HG03280 (cell line): ENCODE results near the gene SHC3.

ENCODE experiments used
- ATAC-seq: cut with Tn5 transposase; IDR thresholded peaks from one replicate; pipeline ENCODE4 v1.9.1; 2021; ENCODE audit warnings: mild to moderate bottlenecking, moderate library complexity; ENCODE audit not compliant: unreplicated experiment

SHC3 gene

DNA sequence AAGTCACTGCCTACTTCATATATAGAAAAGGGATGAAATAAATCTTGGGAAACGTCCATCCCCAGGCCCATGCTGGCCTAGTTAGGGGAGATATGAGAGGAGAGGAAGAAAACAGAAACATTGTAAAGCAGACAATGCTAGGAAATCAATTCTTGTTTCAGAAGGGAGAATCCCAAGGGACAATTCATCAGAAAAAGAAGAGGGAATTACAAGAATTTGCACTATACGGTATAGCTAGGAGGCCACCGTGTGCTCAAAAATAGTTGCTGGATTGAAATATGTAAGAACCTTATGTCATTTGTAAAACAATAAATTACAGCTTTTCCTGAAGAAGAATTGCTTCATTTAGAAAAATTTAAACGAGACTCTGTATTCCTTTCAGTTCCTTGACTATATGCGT is 8.3 kb upstream of the SHC3 start:
- no peak for ATAC-seq

GRCh38 chr9:89185980-89186379 is 7.4 kb upstream of the SHC3 start:
- no peak for ATAC-seq

DNA sequence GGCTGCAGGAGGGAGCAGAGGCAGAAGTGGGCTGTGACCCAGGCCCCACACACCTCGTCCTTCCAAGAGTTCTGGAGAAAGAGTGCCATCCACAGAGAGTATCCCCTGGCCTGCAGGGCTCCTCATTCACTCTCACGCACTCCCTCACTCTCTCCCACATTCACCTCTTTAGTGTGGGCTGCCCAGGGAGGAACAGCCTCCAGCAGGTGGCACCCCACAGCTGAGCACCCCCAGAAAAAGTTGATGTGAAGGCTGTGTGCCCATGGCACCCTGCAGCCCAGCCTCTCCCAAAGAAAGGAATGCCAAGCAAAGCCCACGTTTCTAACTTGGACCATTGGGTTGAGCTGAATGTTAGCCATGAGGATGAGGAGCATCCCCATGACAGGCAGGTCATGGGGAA is 4.5 kb upstream of the SHC3 start:
- ATAC-seq, result no peak

GRCh38 chr9:89182369-89182768 is 3.8 kb upstream of the SHC3 start:
- ATAC-seq, result no peak

DNA sequence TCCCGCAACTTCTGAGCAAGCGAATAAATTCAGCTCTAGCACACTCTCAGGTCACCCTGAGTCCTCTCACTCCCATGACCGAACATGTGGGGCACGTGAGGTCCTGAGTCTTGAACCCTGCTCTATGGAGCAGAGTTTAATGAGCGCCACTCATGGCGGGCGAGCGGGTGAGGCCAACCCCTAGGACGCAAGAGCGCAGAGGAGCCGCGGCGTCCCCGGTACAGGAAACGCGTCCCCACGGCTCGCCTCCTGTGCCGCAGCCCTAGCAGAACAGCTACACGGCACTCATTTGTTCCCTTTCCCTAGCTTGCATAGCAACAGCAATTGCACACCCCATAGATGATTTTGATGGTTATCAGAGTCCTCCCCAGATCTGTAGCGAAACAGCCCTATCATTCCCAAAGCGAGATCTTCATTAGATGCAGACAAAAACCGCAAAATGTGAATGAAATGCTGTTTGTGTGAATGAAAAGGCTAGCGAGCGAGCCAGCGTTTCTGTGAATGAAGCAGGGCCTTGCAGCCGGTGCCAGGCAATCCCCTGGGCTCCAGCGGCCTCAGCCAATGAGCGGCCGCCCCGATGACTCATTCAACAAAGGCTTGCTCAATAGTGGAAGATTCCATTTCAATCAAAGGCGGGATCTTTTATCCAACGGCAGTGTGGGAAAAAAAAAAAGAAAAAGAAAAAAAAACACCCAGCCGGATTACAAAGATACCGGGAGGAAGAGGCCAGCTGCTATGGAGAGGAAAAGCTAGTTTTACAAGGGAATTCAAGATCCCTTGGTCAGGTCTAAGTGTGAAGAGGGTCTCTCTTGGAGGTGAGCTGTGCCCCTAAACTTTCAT is 1.5 kb upstream of the SHC3 start:
- ATAC-seq, result no peak

DNA sequence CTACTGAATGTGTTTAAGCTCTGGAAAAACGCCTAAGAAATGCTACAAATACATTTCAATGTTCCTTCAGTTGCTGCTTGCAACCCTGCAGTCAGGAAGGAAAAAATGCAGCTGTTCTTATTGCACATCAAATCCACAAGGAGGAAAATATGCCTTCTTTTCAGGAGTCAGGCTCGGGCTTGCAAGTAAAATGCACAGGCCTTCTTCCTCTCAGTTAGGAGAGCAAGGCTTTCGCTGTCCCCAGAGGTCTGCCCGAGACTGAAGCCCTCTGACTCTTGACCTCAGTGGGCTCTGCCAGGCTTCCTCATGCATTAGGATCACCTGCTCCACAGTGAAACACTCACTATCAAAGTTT is 899 bp upstream of the SHC3 start:
- ATAC-seq, result no peak

GRCh38 chr9:89178830-89179539 is 367 bp upstream of the SHC3 start:
- ATAC-seq, result no peak

DNA sequence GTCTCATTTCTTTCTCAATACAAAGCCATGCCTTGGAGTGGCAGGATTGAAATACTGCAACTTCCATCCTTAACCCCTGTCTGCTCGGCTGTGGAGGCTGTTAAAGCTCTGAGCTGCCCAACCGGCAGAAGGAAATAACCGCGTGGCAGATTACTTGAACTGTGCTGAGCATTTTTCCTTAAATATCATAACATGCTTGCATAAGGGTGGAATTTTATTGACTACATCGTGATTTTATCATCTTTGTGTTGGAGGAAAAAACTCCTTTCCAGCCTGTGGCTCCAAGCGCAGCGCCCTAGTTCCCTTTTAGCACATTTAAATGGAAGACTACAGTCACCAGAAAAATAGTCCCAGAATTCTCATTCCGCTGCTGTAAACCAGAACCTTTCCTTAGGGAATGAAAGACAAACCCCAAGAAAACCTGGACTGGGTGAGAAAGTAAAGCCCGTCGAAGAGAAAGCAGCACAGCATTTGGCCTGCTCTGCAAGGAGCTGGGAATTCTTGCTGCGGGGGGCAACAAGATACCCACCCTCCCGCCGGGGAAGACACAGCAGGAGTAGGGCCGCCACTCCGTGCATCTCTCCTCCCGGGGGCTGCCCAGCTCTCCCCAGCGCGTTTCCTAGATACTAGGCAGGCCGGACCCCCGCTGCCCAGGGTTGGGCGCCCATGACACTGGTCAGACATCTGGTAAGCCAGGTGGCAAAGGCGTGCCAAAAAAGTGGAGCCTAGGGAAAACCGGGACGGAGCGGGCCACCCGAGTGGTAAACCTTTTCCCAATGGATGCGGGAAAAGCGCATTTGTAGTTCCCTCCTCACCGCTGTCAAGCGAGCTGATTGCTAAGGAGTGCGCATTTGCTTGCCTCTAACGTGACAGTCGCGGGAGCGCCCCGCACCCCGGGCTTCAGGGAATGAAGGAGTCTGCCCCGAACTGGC is 1.3 kb downstream of the SHC3 start:
- ATAC-seq, result no peak

GRCh38 chr9:89175828-89176261 is 2.8 kb downstream of the SHC3 start:
- no peak for ATAC-seq

DNA sequence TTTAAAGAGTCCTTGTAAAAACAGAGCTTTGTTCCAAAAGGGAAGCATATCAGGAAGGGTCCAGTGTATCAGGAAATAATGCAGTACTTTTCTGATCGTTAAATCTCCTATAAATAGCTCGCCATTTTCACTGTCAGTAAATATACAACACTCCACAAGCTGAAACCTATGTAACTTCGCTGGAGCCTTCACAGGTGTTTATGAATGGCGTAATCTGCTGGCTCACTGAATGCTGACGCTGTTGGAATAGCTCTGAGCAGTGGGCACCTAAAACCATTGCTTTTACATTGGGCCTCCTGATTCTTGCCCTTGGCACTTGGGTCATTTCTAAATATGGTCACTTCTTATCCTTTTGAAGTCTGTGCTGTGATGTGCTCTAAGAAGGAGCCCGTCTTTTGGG is 4.3 kb downstream of the SHC3 start:
- no peak for ATAC-seq

DNA sequence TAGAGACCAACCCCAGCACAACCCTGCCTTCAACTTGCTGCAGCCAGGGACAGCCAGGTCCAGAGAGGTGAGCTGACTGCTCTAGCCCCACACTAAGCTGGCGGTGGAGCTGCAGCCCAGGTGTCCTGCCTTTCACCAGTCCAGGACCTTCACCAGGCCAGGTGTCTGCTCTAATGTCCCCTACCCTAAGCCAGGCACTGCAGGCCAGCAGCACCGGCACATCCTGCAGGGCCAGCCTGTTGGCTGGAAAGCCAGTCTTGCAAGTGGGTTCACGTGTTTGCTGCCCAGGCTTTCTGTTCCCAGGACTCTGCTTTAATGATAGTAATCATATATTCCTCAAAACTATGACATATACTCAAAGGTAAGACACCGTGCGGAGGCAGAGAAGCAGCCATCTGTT is 5.5 kb downstream of the SHC3 start:
- ATAC-seq, result no peak

- no peak for ATAC-seq
Measured at GRCh38 chr9:89172398-89172797, 6.2 kb downstream of the SHC3 start.

DNA sequence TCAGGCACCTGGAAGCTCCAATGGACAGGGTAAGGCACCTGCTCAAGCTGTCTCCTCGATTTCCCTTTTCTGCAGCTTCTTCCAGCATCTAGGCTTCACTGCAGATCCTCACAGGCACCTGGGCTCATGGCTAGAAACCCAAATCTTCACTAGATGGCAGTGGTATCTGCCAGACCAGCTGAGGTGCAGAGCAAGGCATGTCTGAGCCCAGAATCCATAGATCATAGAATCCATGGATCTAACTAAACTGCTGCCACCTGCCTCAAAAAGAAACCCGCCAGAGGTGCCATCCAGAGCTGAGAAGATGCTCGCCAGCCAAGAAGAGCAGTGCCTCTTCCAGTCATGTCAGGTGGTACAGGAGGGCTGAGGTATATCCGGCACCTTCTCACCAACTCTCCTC is 6.9 kb downstream of the SHC3 start:
- no peak for ATAC-seq

DNA sequence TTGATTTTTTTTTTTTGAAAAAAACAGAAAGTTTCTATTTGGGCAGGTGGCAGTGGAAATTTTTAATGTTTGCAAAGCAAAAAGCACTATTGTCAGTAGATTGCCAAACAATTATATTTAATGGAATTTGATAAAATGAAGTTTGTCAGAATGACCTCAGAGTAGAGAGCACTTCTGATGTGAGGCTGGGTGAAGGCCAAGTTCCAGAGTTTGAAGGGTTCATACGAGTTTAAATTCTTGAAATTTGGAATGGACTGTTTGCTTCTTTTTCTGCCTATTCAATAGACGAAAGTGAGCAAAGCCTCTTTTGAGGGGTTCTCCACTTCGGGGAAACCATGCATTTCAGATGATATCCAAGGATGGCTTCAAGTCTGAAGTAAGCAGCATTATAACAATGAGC is 7.4 kb downstream of the SHC3 start:
- no peak for ATAC-seq

- ATAC-seq, result no peak
Measured at GRCh38 chr9:89168901-89169813, 9.5 kb downstream of the SHC3 start.

DNA sequence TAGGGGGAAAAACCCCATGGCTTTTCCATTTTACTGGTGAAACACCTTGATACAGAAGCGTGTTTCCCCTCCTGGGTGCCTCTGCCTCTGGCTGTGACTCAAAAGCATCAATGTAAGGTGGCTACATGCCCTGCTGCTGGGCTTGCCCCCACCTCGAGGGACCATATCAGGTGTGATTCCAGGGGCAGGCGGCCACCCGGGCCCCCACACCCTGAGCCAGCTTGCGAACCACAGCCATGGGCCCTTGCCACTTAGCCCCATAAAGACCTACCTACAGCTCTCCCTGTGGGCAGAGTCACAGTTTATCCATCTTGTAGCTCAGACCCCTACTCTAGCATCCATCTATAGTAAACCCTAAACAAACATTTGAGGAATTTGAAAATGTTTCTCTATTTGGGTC is 10.8 kb downstream of the SHC3 start:
- ATAC-seq, result no peak

DNA sequence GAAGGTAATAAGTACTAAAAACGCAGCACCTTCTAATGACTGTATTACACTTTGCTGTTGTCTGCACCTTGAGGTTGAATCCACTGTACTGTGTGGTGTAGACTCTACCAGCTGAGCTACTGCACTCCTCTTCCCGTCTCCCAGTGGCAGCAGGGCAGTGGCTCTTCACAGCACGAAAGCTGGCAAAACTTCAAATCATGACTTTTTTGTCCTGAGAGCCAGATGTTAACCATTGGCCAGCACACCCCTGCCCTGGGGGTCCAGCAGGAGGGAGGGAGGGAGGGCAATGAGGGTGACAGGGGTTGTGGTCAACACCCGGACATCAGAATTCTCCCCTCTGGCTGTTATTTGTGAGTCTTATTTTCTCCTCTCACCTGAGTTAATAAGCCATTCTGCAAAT is 11.8 kb downstream of the SHC3 start:
- ATAC-seq, result no peak

DNA sequence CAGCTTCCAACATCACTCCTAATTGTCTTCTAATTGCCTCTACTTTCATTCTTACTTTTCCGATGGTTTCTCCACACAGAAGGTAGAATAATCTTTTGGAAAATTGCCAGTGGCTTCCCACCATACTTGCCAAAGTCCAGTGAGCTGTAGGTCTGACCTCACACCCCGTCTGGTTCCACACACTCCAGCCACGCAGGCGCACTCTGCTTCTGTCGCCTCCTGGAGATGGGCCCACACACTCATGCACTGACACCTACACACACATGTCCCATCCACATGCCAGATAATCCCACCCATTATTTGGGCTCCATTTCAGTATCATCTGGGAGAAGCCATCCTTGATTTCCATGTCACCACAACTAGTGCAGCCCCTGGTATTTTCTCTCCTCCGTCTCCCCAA is 12.7 kb downstream of the SHC3 start:
- ATAC-seq, result no peak

DNA sequence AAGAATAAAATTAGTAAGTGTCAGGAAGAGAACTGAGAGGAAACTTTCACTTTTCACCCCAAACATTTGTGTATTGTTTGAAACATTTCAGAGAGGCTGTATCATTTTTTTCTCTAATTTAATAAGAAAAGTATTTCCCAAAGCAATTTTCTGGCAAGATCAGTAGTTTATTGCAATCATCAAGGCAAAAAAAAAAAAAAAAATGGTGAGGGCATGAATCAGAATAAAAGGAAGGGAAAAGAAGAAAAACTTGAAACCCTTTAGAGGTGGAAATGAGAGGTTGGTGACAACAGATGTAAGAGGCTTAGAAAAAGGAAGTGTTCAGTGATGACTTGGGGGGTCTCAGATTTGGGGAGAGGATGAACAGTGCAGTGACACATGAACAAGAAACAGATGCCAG is 13.3 kb downstream of the SHC3 start:
- no peak for ATAC-seq

GRCh38 chr9:89161221-89161620 is 17.4 kb downstream of the SHC3 start:
- ATAC-seq, result no peak
